CD14-positive monocyte (primary cell): ENCODE results near the gene RELCH. TPM values are rescaled to one million over a fixed set of nuclear protein-coding genes. Genes with fewer than 3 reads are reported as not detected.

ENCODE experiments used
- DNase-seq, 3 donors: peaks; one replicate each; pipeline ENCODE4 v3.0.0-alpha.2; 2011 to 2022
- H2AFZ ChIP-seq: 2 replicates; pipeline ENCODE4 v1.6.0; 2012; ENCODE audit warnings: mild to moderate bottlenecking, low read depth, low read length, inconsistent platforms; ENCODE audit not compliant: insufficient read depth, poor library complexity, severe bottlenecking
- H3K27ac ChIP-seq, 2 donors: 1 replicate in 1 of 2; 2 replicates in 1 of 2; pipeline ENCODE4 v1.5.1; 2012 to 2013; ENCODE audit warnings: low read length in 2 of 2, control low read depth in 1 of 2, inconsistent platforms in 1 of 2, low read depth in 1 of 2, mild to moderate bottlenecking in 1 of 2
- H3K27me3 ChIP-seq, 2 donors: one replicate each; pipeline versions ENCODE4 v1.6.0 to v1.6.1; 2011 to 2013; ENCODE audit warnings: low read length in 2 of 2; ENCODE audit not compliant: control insufficient read depth in 2 of 2, insufficient read depth in 2 of 2
- H3K36me3 ChIP-seq, 2 donors: replicated peaks in 1 of 2; 1 replicate in 1 of 2; 2 replicates in 1 of 2; pipeline versions ENCODE4 v1.5.1 to v1.6.1; 2012 to 2013; ENCODE audit warnings: low read length in 2 of 2, control low read depth in 1 of 2, inconsistent platforms in 1 of 2, mild to moderate bottlenecking in 1 of 2; ENCODE audit not compliant: insufficient read depth in 2 of 2, control insufficient read depth in 1 of 2
- H3K4me1 ChIP-seq, 2 donors: 1 replicate in 1 of 2; 2 replicates in 1 of 2; pipeline versions ENCODE4 v1.5.1 to v1.6.1; 2012 to 2013; ENCODE audit warnings: low read length in 2 of 2, control low read depth in 1 of 2, inconsistent platforms in 1 of 2, mild to moderate bottlenecking in 1 of 2, moderate library complexity in 1 of 2; ENCODE audit not compliant: insufficient read depth in 2 of 2, control insufficient read depth in 1 of 2
- H3K4me2 ChIP-seq: replicated peaks from 2 replicates; pipeline ENCODE3; 2012; ENCODE audit warnings: low read length, moderate library complexity, mild to moderate bottlenecking; ENCODE audit not compliant: poor library complexity, severe bottlenecking; ENCODE audit errors: extremely low read depth
- H3K4me3 ChIP-seq, 3 experiments: fragments of 200-600 bp in 1 of 3; sonication (generic) in 1 of 3; replicated peaks in 1 of 3; 1 replicate in 2 of 3; 2 replicates in 1 of 3; pipeline ENCODE4 v1.5.1; 2011 to 2013; ENCODE audit warnings: low read length in 3 of 3, mild to moderate bottlenecking in 3 of 3, control low read depth in 2 of 3, low read depth in 2 of 3, inconsistent platforms in 1 of 3, moderate library complexity in 1 of 3
- H3K79me2 ChIP-seq: 2 replicates; pipeline ENCODE4 v1.6.0; 2012; ENCODE audit warnings: mild to moderate bottlenecking, control low read depth, inconsistent platforms, low read length, moderate library complexity; ENCODE audit not compliant: insufficient read depth
- H3K9ac ChIP-seq: 2 replicates; pipeline ENCODE4 v1.6.0; 2017; ENCODE audit warnings: low read length, mild to moderate bottlenecking; ENCODE audit not compliant: insufficient read depth, poor library complexity, severe bottlenecking
- H3K9me3 ChIP-seq, 2 donors: replicated peaks in 1 of 2; 1 replicate in 1 of 2; 2 replicates in 1 of 2; pipeline versions ENCODE4 v1.5.1 to v1.6.1; 2012 to 2013; ENCODE audit warnings: low read length in 2 of 2, control low read depth in 1 of 2; ENCODE audit not compliant: control insufficient read depth in 1 of 2, insufficient read depth in 1 of 2
- H4K20me1 ChIP-seq: 2 replicates; pipeline ENCODE4 v1.6.0; 2012; ENCODE audit warnings: mild to moderate bottlenecking, low read length, control low read depth, moderate library complexity; ENCODE audit not compliant: insufficient read depth
- H3K27ac Mint-ChIP-seq, 7 donors: one replicate each; pipeline ENCODE4 v1.8.0; 2020; ENCODE audit warnings: mild to moderate bottlenecking in 7 of 7, mixed read lengths in 7 of 7, moderate library complexity in 6 of 7, inconsistent platforms in 2 of 7
- H3K27me3 Mint-ChIP-seq, 3 donors: one replicate each; pipeline ENCODE4 v1.8.0; 2021 to 2022; ENCODE audit warnings: low read depth in 3 of 3, mild to moderate bottlenecking in 3 of 3, mixed read lengths in 3 of 3, moderate library complexity in 3 of 3, inconsistent platforms in 1 of 3
- H3K36me3 Mint-ChIP-seq, 2 donors: one replicate each; pipeline ENCODE4 v1.8.0; 2020; ENCODE audit warnings: mixed read lengths in 2 of 2, inconsistent platforms in 1 of 2, mild to moderate bottlenecking in 1 of 2
- H3K4me1 Mint-ChIP-seq: one replicate; pipeline ENCODE4 v1.8.0; 2020; ENCODE audit warnings: mild to moderate bottlenecking, mixed read lengths
- H3K4me3 Mint-ChIP-seq, 2 donors: one replicate each; pipeline ENCODE4 v1.8.0; 2020; ENCODE audit warnings: mild to moderate bottlenecking in 2 of 2, mixed read lengths in 2 of 2, moderate library complexity in 1 of 2
- H3K9me3 Mint-ChIP-seq, 7 donors: one replicate each; pipeline ENCODE4 v1.8.0; 2020 to 2022; ENCODE audit warnings: mixed read lengths in 7 of 7, mild to moderate bottlenecking in 6 of 7, moderate library complexity in 6 of 7, inconsistent platforms in 2 of 7
- WGBS: methylation state at CpG from one replicate; pipeline ENCODE4 v1.1.5; 2013; ENCODE audit warnings: missing lambda C conversion rate; ENCODE audit not compliant: insufficient coverage; 5-methylcytosine and 5-hydroxymethylcytosine counted together
- intact Hi-C, 2 donors: fragments of 100-400 bp; cut with micrococcal nuclease; formaldehyde crosslinking; loops; one replicate each; pipeline versions ENCODE4 v1.15.0 to v1.15.1; 2023
- polyA plus RNA-seq, 3 donors: library from polyadenylated mRNA; depleted of rRNA in 1 of 3; unstranded in 2 of 3; stranded (reverse) in 1 of 3; fragments of 300-500 nt in 2 of 3; fragments of >200 nt in 1 of 3; fragmentation: Illumina TruSeq in 2 of 3; gene quantifications; 1 replicate in 2 of 3; 2 replicates in 1 of 3; pipeline ENCODE4 v1.2.3, GENCODE V29; 2012 to 2021
- TF ChIP-seq, protein P1 (sequence below): fragments of 200-600 bp; IDR thresholded peaks from one replicate; pipeline ENCODE4 v1.8.0; 2022; ENCODE audit warnings: antibody characterized with exemption, mild to moderate bottlenecking

RELCH gene
- polyA plus RNA-seq, 3 donors = 3.8 to 30.4 (median 4.9) TPM

GRCh38 chr18:62224229-62224628, 37.2 kb downstream of the RELCH start:
- no peak overlapping the region for H2AFZ ChIP-seq
- intact Hi-C loops = no loop called here
- no peak overlapping the region for H3K4me2 ChIP-seq
- WGBS = no CpG with 5 or more reads among the region's 2 CpGs
- peaks cover 63 to 86% of the 10 kb centered on the region in 2 donors for H3K36me3 ChIP-seq
- no peak for DNase-seq
- Mint-ChIP-seq H3K9me3 (peaks cover 5 to 9% (median 7%) of the 10 kb centered on the region in 7 donors), H3K4me1 (no peaks in the 10 kb centered on the region), H3K4me3 (no peak overlapping the region), H3K27ac (no peak overlapping the region), H3K27me3 (no peaks in the 10 kb centered on the region), H3K36me3 (peaks cover 54 to 72% of the 10 kb centered on the region in 2 donors)
- peaks cover 22% of the 10 kb centered on the region for H4K20me1 ChIP-seq
- H3K27ac ChIP-seq = no peak overlapping the region
- no peak overlapping the region for H3K9ac ChIP-seq
- peaks cover 19% of the 10 kb centered on the region for H3K79me2 ChIP-seq
- H3K27me3 ChIP-seq = no peaks in the 10 kb centered on the region
- no peak overlapping the region for H3K4me3 ChIP-seq
- H3K4me1 ChIP-seq = no peaks in the 10 kb centered on the region
- peaks cover 5% of the 10 kb centered on the region in 2 donors for H3K9me3 ChIP-seq
- TF ChIP-seq, protein P1, sequence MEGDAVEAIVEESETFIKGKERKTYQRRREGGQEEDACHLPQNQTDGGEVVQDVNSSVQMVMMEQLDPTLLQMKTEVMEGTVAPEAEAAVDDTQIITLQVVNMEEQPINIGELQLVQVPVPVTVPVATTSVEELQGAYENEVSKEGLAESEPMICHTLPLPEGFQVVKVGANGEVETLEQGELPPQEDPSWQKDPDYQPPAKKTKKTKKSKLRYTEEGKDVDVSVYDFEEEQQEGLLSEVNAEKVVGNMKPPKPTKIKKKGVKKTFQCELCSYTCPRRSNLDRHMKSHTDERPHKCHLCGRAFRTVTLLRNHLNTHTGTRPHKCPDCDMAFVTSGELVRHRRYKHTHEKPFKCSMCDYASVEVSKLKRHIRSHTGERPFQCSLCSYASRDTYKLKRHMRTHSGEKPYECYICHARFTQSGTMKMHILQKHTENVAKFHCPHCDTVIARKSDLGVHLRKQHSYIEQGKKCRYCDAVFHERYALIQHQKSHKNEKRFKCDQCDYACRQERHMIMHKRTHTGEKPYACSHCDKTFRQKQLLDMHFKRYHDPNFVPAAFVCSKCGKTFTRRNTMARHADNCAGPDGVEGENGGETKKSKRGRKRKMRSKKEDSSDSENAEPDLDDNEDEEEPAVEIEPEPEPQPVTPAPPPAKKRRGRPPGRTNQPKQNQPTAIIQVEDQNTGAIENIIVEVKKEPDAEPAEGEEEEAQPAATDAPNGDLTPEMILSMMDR = no peak

DNA sequence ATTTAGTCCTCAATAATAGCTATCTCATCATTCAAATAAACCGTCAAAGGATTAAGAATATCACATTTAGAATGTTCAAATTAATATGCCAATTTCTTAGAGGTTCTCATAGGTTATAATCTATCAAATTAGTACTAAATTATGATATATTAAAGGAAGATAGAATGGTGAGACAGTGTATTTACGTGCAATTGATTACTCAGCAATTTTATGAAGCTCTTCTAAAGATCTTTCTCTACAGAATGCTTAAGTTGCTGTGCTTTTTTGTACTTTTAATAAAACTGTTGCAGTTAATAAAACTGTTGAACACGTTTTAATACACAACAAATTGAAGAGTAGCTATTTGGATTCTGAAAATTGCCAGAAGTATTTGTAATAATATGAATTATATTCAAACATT, 39.0 kb downstream of the RELCH start:
- Histone ChIP-seq H3K4me2 (no peak overlapping the region), H3K4me1 (no peaks in the 10 kb centered on the region), H3K9ac (no peak overlapping the region), H3K36me3 (peaks cover 77 to 100% of the 10 kb centered on the region in 2 donors), H3K27ac (no peak overlapping the region), H3K4me3 (no peak overlapping the region), H3K27me3 (no peaks in the 10 kb centered on the region), H3K9me3 (peaks cover 5% of the 10 kb centered on the region in 2 donors), H4K20me1 (peaks cover 6% of the 10 kb centered on the region), H3K79me2 (peaks cover under 1% of the 10 kb centered on the region), H2AFZ (no peak overlapping the region)
- no CpG with 5 or more reads among the region's 3 CpGs for WGBS
- intact Hi-C loops = no loop called here
- Mint-ChIP-seq H3K36me3 (peaks cover 60 to 77% of the 10 kb centered on the region in 2 donors), H3K9me3 (peaks cover 5 to 9% (median 7%) of the 10 kb centered on the region in 7 donors), H3K27me3 (no peaks in the 10 kb centered on the region), H3K4me1 (no peaks in the 10 kb centered on the region), H3K27ac (no peak overlapping the region), H3K4me3 (no peak overlapping the region)
- TF ChIP-seq, protein P1 = no peak
- DNase-seq = no peak
